GF-D8 (cell line): ENCODE measurements around the gene CALHM2.

ENCODE experiments used
- DNase-seq: peaks from one replicate; lab custom pipeline; 2025; lab: John Stamatoyannopoulos, UW

Gene CALHM2

GRCh38 chr10:103476046-103476768 lies 24.0 kb upstream of the CALHM2 start:
- peak; percentile 16 for DNase-seq

DNA sequence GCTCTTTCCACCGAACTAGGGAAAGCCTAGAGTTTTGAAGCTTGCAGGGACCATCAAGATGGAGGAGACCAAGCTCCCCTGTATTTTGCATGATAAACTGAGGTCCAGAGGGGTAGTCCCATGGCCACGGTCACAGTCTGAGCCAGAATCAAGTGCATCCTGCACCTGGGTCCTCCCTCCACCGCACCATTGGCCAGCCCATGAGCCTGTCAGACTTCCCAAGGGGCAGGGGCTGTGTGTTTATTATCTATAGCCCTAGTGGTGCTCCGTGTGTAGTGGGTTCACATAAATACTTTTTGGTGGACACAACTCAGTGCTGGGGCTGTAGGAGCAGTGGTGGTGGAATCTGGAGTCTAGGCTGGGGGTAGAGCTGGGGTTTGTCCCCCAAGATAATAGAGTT lies 23.3 kb upstream of the CALHM2 start:
- no peak for DNase-seq

- no peak for DNase-seq
These were observed 21.9 kb upstream of the CALHM2 start for GRCh38 chr10:103474077-103474476.

DNA sequence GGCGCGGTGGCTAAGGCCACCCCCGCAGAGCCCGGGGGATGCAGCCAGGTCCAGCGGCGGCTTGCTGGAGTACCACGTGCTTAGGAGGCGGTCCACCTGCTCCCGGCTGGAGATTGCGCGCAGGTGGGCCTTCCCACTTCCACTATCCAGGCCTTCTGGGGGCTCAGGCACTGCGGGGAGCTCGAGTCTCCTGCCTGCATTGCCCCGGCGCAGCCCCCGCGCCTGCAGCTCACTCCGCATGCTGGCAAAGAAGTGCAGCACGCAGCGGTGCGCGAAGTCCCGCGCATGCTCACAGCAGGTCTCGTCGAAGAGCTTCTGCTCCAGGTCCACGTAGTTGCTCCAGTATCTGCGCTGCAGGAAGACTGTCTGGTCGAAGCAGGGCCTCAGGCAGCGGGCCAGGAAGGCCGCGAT lies 21.1 kb upstream of the CALHM2 start:
- DNase-seq, result no peak

DNA sequence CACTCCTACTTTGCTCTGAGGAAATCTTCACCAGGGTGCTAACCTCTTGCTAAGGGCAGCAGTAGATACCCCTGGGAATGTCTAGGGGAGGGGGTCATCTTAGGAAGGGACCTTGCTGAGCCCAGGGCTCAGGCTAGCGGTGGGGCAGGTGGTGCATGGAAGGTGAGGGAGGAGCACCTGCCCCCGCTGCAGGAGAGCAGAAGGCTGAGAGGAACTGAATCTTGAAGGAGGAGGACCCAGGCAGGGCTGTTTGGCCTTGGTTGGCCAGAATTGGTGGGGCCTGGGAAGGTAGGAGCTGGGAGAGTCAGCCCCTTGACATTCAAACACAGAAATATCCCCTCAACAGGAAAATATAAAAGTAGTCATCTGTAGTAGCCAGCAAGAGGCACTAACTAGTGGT lies 19.8 kb upstream of the CALHM2 start:
- DNase-seq, result no peak

- DNase-seq, result peak; percentile 89
These were observed 18.8 kb upstream of the CALHM2 start for GRCh38 chr10:103470761-103471653.

DNA sequence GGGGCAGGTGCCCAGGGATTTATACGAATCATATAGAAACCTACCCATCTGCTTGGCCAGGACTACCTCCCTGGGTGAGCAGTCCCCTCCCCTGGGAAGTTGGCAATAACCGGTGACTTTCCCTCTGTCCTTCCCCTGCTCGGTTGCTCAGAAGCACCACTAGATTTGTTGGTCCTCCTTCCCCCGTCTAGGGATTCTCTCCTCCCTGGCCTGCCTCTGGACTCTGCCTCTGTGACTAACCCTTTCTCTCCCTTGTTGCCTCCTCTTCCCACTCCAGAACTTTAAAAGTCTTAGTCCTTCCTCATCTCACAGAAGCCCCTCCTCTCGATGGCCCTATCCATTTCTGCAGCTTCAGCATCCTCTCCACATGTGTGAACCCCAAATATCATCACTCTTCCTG lies 17.0 kb upstream of the CALHM2 start:
- DNase-seq, result no peak

DNA sequence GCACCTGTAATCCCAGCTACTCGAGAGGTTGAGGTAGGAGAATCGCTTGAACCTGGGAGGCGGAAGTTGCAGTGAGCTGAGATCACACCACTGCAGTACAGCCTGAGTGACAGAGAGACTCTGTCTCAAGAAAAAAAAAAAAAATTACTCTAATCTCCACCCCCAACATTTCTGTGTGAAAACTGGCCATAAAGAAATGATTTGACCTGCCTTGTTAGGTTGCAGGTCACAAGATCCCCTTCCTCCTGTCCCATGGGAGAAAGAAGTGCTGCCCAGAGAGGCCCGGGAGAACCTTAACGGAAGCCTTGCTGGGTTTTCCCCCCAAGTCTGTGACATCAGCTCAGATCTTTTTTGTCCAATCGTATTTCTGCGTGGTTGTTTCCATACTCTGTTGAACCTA lies 15.2 kb upstream of the CALHM2 start:
- no peak for DNase-seq

DNA sequence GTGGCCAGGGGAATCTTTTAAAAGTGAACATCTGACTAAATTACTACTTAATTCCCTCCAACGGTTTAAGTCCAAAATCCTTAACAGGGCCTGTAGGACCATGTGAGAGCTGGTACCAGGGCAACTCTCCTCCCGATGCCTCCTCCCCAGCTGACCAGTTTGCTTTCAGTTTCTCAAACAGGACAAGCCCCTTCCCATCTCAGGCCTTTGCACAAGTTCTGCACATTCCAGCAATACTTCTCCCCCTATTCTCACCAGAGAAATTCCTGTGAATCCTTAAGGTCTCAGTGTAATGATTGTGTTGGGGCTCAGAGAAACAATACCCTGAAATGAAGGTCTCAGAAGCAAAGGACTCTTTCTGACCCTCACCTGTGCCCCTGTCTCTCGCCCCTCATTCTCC lies 14.6 kb upstream of the CALHM2 start:
- no peak for DNase-seq

DNA sequence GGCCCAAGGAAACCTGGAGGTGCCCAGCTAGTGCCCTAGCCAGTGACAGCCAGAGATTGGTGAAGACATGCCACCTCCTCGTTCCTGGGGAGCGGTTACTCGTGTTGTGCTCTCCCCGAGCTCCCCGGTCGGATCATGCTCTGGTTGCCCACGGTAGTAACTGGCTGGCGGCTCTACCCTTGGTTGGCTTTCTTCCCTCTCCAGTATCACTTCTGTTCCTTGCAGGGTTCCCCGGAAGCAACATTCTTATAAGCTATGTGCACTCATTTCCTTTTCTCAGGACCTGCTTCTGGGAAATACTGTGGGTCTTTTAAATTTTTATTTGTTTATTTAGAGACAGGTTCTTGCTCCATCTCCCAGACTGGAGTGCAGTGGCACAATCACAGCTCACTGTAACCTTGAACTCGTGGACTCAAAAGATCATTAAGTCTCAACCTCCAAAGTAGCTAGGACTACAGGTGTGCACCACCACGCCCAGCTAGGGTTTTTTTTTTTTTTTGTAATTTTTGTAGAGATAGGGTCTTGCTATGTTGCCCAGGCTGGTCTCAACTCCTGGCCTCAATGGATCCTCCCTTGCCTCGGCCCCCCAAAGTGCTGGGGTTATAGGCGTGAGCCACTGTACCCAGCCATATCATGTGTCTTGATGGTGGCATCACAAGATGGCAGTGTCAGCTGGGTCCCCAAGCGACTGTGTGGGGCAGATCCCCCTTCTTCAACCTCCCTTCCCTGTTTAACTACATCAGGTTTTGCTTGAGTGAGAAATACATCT lies 13.4 kb upstream of the CALHM2 start:
- DNase-seq, result no peak

DNA sequence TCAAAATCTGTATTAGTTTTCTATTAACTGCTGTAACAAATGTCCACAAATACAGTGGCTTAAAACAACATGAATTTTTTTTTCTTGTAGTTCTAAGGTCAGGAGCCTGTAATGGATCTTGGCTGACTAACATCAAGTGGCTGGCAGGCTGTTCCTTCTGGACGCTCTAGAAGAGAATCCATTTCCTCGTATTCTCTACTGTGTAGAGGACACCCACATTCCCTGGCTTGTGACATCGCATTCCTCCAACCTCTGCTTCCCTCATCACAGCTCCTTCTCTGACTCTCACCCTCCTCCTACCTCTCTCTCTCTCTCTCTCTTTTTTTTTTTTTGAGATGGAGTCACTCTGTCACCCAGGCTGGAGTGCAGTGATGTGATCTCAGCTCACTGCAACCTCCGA lies 11.3 kb upstream of the CALHM2 start:
- no peak for DNase-seq

GRCh38 chr10:103459615-103460014 lies 7.4 kb upstream of the CALHM2 start:
- DNase-seq, result no peak

GRCh38 chr10:103458720-103459119 lies 6.5 kb upstream of the CALHM2 start, which contains the start of gene CALHM1:
CALHM1 (minus strand) TSS chr10:103458900; CDS start chr10:103458751, 149 bp downstream.
- DNase-seq, result peak; percentile 24

- DNase-seq, result no peak
These were observed 5.9 kb upstream of the CALHM2 start for GRCh38 chr10:103457896-103458583.

DNA sequence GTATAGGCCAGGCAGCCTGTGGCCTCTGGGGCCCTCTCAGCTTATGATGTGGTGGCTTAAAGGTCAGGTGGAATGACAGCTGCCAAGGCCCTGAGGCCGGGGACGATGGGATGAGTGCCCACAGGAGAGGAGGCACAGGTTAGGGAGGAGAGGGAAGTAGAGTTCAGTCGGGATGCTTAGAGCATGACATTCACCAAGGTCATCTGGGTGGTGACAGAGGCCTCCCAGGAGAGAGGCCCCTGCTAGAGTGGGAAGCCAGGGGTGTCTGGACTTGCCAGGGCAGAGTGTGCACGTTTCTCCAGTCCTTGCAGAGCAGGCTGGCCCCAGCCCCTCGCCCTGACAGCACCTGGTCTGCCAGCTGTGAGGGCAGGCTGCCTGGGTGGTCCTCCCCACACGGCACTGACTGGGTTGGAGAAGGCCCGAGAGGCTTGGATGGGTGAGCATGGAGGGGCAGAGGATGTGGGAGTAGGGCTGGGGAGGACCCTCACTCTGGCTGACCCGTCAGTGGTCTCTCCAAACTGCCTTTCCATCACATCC lies 5.1 kb upstream of the CALHM2 start:
- no peak for DNase-seq

GRCh38 chr10:103456074-103456660 lies 4.0 kb upstream of the CALHM2 start:
- DNase-seq, result no peak

- no peak for DNase-seq
These were observed 3.1 kb upstream of the CALHM2 start for GRCh38 chr10:103455235-103455634.

DNA sequence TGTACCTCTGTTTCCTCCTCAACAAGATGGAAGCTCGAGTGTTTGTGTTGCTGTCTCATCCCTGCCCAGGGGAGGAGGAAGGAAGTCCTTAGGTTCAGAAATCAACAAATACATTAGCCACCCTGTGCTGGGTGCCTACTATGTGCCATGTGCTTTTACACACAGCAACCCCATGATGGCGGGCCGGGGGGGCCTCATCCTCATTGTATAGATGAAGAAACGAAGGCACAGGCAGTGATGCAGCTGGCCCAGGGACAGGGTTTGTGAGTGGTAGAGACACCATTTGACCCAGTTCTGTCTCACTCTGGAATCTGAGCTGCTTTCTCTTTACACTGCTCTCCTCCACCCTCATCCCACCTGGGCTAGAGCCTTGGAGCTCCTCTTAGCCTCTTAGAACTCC lies 1.9 kb upstream of the CALHM2 start:
- DNase-seq, result no peak

DNA sequence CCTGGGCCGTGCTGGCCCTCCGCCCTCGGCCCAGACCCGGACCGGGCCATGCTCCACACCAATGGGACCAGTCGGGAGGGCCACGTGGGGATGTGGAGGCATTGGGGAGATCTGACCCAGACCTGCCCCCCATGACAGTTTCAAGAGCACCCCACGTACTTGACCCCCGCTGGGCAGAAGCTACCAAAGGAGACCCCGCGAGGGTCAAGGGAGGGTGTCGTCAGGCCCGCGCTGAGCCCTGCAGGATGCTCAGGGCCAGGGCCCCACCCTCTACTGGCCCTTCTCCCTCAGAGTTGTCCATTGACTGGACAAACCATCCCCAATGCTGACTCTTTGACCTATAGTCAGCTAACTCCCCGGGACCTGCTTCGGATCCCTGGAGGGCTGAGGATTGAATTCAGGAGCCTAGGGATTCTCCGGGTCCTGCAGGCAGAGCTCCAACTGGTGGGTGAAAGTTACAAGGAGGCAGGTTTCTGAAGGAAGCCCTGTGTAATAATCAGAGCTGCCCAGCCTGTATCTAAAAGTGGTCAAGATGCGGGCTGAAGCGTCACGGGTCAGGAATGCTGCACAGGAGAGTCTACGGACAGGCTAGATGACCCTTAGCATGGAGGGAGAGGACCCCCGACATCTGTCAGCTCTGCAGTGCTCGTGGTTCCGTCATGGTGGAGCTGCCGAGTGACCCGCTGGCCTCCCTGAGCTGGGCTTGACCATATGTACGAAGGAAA lies 498 bp upstream of the CALHM2 start:
- DNase-seq, result no peak

DNA sequence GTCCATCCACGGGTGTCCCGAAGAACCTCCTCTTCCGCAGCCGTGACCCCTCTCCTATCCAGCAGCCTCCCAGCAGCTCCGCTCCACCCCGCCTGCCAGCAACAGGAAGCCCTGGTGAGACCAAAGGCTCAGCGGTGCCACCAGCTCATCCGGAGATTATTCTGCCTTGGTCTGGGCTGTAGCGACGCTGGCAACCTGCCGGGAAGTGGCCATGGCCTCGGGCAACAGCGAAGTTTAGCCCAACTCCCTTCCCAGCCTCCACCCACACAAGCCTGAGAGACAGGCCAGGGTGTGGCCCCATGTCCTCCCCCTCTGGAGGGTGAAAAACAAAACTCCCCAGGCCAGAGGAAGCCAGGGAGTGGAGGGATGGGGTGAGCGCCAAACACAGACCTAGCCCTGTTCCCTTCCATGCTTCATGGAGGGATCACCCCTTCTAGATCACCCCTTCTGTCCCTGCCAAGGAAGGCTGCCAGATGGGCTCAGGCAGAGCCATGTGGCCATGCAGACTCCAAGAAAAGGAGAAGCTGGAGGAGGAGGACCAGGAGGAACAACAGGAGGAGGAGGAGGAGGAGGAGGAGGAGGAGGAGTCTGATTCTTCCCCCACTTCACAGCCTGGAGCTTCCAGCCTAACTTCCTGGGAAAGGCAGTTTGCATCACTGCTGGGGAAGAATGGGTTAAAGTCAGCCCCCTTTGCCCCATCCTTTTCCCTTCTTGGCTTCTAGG lies 918 bp downstream of the CALHM2 start:
- DNase-seq, result peak; percentile 4
